HG02571 (cell line): ENCODE data around the gene CCDC68.
A peak's percentile ranks its signal among the peaks of the same experiment; 100 is the strongest.

ENCODE experiments used
- ATAC-seq: cut with Tn5 transposase; IDR thresholded peaks from one replicate; pipeline ENCODE4 v1.9.1; 2021; ENCODE audit warnings: mild to moderate bottlenecking, moderate library complexity; ENCODE audit not compliant: unreplicated experiment

The CCDC68 gene

GRCh38 chr18:54961868-54962267 is 2.6 kb upstream of the CCDC68 start:
- ATAC-seq, result no peak

DNA sequence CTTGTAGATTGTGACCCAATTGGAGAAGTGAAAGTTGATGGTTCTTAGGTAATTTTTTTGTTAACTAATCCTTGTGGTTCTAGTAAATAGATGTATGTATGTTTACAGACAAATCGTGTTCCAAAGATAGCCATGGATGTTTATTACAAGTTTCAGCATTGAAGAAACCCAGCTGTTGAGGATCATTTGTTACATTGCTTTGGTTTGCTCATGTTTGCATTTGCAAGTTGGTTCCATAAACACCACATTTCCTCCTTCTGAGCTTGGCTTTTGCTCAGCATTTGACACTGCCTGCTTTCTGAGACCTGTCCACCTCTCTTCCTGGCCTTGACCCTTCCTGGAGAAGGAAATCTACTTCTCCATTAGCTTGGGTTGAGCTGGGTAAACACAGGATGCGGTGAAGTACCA is 1.8 kb upstream of the CCDC68 start:
- ATAC-seq, result no peak

DNA sequence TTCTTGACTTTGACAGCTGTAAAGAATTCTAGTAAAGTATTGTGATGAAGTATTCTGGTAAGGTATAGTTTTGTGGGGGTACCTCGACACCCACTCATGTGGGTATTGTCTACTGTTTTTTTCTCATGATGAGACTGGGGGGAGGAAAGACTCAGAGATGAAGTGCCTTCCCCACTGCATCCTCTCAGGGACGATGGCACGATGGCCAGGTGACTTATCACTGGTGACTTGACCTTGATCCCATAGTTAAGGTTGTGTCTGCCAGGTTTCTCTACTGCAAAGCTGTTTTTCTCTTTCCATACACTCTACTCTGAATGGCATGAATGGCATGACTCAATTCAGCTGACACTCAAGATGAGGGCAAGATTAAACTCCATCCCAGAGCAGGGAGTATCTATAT is 936 bp upstream of the CCDC68 start:
- no peak for ATAC-seq

- ATAC-seq, result no peak
These were observed 1.3 kb downstream of the CCDC68 start for GRCh38 chr18:54957996-54958395.

- no peak for ATAC-seq
These were observed 1.9 kb downstream of the CCDC68 start for GRCh38 chr18:54957296-54957832.

- no peak for ATAC-seq
These were observed 2.8 kb downstream of the CCDC68 start for GRCh38 chr18:54956506-54956905.

GRCh38 chr18:54952026-54952425 is 7.2 kb downstream of the CCDC68 start:
- no peak for ATAC-seq

GRCh38 chr18:54950221-54950620 is 9.0 kb downstream of the CCDC68 start:
- no peak for ATAC-seq

DNA sequence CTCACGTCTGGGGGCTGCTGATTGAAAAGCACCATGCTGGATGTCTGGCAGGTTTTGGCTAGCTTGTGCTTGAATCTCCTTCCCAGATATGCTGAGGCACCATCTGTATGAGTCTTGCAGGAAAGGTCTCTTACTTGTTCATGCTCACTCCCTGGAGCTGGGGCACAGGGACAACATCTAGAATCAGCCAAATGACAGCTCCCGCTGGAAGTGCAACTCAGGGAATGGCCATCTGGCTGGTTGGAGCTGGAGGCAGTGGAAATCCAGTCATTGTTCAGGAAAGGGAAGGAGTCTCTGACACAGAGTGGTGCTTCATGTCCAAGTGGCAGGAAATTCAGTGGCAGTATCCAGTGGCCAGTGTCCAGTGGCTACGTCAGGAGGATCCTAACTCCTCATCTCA is 9.7 kb downstream of the CCDC68 start:
- ATAC-seq, result no peak

- no peak for ATAC-seq
These were observed 10.9 kb downstream of the CCDC68 start for GRCh38 chr18:54948350-54948837.

GRCh38 chr18:54947091-54947490 is 12.2 kb downstream of the CCDC68 start:
- no peak for ATAC-seq

DNA sequence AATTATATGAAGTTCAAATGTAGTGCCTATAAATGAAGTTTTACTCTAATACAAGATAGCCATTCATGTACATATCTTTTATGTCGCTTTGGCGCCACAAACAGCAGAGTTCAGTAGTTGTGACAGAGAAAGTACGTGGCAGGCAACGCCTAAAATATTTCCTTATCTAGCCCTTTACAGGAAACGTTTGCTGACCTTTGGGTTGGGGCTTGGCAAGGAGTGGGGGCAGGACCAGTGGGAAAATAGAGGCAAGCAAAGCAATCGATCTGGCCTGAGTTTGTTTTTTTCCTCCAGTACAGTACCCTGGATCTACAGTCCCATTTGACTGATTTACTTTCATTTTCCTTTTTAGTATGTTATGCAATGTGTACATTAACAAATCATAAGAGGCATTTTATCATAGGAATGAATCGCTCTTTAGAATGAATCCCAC is 13.1 kb downstream of the CCDC68 start:
- peak; percentile 71 for ATAC-seq

- no peak for ATAC-seq
These were observed 13.6 kb downstream of the CCDC68 start for GRCh38 chr18:54945576-54946125.

- ATAC-seq, result no peak
These were observed 16.7 kb downstream of the CCDC68 start for GRCh38 chr18:54942569-54942968.

DNA sequence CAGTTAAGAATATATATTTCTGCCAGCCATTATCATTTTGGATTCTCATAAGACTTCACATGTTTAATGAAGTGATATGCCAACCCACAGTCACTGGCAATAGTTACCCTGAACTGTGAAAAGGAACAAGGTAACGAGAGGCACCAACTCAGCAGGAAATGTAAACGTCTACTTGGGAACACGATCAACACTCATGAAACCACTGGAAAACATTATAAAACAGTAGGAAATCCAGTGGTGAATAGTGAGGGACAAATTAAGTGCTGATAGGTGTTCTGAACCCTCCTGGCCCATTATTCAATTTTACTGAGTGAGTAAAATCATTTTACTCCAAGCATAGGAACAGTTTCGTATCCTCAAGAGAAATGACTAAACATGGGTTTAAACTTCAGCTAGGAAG is 17.1 kb downstream of the CCDC68 start:
- no peak for ATAC-seq

DNA sequence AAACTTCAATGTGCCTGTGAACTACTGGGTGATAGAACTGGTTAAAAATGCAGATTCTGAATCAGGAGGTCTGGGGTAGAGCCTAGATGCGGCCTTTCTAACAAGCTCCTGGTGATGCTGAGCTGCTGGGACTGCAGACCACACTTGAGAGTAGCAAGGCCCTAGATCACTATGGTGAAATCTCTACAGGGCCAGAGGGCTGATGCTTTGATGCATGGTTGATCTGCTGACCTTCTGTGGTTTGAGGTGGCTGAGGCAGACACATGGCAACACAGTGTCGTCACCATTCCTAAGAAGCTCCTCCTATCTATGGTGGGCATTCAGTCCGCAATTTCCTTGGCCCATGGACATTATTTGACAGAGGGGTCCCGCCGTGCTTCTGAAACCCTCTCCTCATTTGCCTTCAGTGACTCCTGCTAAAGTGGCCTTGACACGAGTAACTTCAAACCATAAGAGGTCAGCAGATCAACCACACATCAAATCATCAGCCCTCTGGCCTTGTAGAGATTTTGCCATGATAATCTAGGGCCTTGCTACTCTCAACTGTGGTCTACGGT is 19.8 kb downstream of the CCDC68 start:
- no peak for ATAC-seq

- ATAC-seq, result no peak
These were observed 20.8 kb downstream of the CCDC68 start for GRCh38 chr18:54938506-54938905.

- no peak for ATAC-seq
These were observed 26.8 kb downstream of the CCDC68 start for GRCh38 chr18:54932472-54932871.

- no peak for ATAC-seq
These were observed 28.1 kb downstream of the CCDC68 start for GRCh38 chr18:54931152-54931551.

DNA sequence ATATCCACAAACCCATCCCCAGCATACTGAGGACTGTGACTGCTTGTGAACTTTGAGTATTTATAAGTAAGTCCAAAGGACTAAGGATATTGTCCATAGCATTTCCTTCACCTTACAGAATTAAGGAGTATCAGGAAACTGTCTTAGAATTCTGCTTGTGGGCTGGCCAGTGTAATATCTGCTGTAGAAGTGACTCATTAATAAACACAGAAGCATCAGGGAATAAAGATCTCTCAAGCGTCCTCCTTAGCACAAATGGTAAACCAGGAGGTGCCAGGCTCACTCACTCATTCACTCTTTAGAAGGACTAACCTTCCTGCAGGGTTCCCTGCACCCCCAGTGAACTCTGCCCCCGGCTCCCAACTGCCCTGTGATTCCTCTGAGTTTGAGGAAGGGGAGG is 31.0 kb downstream of the CCDC68 start:
- no peak for ATAC-seq

GRCh38 chr18:54926593-54927325 is 32.5 kb downstream of the CCDC68 start:
- no peak for ATAC-seq

GRCh38 chr18:54924948-54925347 is 34.3 kb downstream of the CCDC68 start:
- no peak for ATAC-seq
